ENCODE data around the gene ANKRD42.

Gene ANKRD42

GRCh38 chr11:83193315-83194280 lies at the start of gene ANKRD42:
TSS of gene ANKRD42 (plus strand) at chr11:83193712. CDS start at chr11:83194671, 959 bp downstream.
- peak; percentile 97 for DNase-seq (ENCODE audit: low read depth, low spot score)

DNA sequence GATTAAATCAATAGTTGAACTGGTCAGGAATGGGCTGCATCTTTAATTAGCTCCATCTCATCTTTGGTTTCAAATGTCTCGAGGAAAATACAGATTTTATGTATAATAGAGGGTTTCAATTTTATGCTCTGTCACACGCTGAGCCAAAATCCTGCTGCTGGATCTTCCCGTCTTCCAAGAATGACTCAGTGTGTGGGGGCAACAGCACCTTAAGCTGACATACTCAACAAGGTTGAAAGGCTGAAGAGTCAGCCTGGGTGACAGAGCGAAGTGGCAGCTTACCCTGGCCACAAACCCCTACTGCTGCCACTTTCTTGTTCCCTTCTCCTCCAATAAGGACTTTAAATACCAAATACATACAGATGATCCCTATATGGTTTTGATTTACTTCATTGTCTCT lies 45.6 kb upstream of the ANKRD42 start:
- DNase-seq (ENCODE audit: low read depth, low spot score): no peak

GRCh38 chr11:83150450-83150849 lies 43.1 kb upstream of the ANKRD42 start:
- no peak for DNase-seq (ENCODE audit: low read depth, low spot score)

DNA sequence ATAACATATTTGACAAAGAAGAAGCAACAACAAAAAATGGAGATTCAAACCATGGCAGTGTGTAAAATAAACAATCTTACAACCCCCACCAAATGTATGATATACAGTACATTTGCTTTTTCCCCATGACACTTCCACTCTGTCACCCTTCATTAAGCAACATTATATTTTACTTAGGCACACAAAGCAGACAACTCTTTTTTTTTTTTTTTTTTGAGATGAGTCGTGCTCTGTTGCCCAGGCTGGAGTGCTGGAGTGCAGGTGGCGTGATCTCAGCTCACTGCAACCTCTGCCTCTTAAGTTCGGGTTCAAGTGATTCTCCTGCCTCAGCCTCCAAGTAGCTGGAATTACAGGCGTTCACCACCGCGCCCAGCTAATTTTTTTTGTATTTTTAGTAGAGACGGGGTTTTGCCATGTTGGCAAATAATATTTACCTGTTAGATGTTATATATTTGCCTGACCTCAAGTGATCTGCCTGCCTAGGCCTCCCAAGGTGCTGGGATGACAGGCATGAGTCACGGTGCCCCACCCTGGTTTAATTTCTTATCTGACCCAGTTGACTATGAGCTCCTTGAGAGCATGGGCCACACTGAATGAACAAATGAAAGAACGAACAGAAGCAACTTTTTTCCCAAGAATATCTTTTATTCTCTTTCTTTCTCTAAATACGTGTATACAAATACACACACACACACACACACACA lies 42.1 kb upstream of the ANKRD42 start:
- DNase-seq (ENCODE audit: low read depth, low spot score): no peak

GRCh38 chr11:83152264-83152663 lies 41.2 kb upstream of the ANKRD42 start:
- no peak for DNase-seq (ENCODE audit: low read depth, low spot score)

GRCh38 chr11:83153764-83154163 lies 39.7 kb upstream of the ANKRD42 start:
- no peak for DNase-seq (ENCODE audit: low read depth, low spot score)

DNA sequence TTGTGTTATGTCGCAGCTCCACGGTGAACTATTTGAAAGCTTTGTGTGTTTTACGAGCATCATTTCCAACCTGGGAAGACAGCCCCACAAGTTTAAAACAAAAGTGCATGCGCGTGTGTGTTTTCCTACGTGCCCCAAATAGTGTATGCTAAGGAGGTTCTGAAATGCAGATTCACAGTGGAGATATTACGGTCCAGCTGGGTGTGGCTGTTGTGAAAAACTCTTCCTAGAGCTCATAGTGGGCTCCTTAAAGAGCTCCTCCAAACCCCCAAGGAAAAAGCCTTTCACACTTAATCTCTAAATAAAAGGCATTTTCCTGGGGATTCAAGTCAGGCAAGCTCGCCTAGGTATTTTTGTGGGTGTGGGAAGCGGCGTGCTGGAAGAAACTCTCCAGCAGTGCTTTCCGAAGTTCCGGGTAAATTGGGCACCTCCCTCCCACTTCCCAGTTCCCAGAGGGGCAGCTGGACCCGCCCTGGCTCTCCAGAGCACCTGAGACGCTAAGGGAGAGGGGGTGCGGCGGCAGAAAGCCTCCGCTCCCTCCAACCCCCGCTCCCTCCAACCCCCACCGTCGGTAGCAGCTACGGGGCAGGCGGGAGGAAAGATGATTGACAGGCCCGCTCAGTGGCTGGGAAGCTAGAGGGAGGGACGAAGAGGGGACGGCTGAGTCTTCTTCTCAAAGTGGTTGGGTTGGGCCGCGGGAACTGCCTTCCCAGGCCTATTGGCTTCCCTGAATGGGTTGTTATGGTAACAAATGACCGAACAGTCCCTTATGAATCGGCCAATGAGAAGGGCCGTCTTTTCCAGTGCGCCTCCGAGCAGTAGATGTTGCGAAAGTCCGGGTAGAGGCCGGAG lies 37.1 kb upstream of the ANKRD42 start:
- peak; percentile 100 for DNase-seq (ENCODE audit: low read depth, low spot score)

GRCh38 chr11:83156996-83157593 lies 36.4 kb upstream of the ANKRD42 start, which contains the start of gene PCF11:
TSS of gene PCF11 (plus strand) at chr11:83157131. CDS start at chr11:83157440, 309 bp downstream.
- no peak for DNase-seq (ENCODE audit: low read depth, low spot score)

- DNase-seq (ENCODE audit: low read depth, low spot score): peak; percentile 61
Measured at GRCh38 chr11:83157594-83158356, 35.7 kb upstream of the ANKRD42 start.

- DNase-seq (ENCODE audit: low read depth, low spot score): no peak
Measured at GRCh38 chr11:83158357-83158786, 35.1 kb upstream of the ANKRD42 start.

GRCh38 chr11:83158965-83159901 lies 34.3 kb upstream of the ANKRD42 start:
- DNase-seq (ENCODE audit: low read depth, low spot score): no peak

DNA sequence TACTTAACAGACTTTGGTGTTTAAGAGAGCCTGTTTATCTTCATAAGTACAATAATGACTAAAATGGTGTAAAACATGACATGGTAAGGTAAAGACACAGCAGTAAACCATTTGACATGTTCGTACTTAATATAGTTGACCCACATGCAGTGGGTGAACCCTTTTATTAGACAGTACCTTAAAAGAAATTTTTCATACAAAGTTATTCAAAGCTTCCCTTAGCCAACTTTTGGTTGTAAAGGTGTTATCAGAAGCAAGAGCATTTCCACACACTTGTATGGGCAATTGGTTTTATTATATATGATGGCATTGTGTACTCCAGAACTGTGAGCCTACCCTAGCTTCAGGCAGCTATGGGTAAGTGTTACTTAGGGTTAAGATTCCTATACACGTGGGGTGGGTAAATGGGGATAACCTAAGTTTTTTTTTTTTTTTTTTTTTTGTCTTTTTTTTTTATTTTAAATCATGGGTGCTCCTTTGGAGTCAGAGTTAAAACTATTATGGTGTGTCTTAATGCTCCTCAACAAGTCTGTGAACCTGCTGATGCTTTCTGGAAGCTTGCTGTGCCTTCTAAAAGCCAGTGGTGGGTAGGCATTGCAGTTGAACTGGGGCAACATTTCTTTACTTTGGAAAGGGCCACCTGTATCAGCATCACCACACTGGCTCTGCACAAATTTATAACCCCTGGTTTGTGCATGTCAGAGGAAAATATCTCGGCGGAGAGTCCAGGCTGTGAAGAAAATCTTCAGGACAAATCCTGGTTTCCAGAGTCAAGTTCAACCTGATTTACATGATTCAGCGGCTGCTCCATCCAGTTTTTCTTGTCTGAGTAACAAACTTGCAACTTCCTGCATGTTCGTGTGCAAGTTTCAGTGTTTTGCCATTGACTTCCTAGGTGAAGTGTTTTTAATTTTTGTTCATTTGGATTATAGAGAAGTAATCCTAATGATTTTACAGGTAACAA lies 33.3 kb upstream of the ANKRD42 start:
- peak; percentile 16 for DNase-seq (ENCODE audit: low read depth, low spot score)

GRCh38 chr11:83161610-83162199 lies 31.8 kb upstream of the ANKRD42 start:
- no peak for DNase-seq (ENCODE audit: low read depth, low spot score)

DNA sequence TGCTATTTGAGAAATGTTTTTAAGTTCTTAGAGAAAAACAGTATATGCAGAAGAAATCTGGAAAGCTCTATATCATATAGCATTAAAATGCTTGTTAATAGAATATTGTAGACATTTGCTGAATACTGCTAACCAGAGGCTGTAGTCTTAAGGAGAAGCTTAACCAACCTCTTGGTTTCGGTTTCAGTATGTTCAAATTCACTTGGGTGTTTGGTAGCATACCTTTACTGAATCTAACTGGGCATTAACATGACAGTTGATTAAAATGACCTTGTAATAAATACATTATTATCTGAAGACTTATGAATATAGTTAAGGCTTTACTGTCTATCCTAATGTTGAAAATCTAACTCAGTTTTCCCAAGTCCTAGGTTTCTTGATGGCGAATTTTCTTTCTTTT lies 31.1 kb upstream of the ANKRD42 start:
- DNase-seq (ENCODE audit: low read depth, low spot score): no peak

- no peak for DNase-seq (ENCODE audit: low read depth, low spot score)
Measured at GRCh38 chr11:83166193-83166866, 27.2 kb upstream of the ANKRD42 start.

DNA sequence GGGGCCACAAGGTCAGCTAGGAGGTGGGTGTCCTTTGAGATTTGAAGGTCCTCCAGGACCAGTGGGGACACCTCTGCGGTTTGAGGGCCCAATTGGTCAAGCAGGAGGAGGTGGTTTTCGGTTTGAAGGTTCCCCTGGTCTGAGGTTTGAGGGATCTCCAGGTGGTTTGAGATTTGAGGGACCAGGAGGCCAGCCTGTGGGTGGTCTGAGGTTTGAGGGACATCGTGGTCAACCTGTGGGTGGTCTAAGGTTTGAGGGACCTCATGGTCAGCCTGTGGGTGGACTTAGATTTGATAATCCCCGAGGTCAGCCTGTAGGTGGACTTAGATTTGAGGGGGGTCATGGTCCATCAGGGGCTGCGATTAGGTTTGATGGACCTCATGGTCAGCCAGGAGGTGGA lies 24.8 kb upstream of the ANKRD42 start:
- DNase-seq (ENCODE audit: low read depth, low spot score): no peak

- no peak for DNase-seq (ENCODE audit: low read depth, low spot score)
Measured at GRCh38 chr11:83170865-83171264, 22.6 kb upstream of the ANKRD42 start.
